NCI-H1417 (cell line): ENCODE data around the gene SLC6A12.
A peak's percentile ranks its signal among the peaks of the same experiment; 100 is the strongest.

ENCODE experiments used
- DNase-seq, 3 experiments: peaks; one replicate each; lab custom pipeline; 2025; lab: John Stamatoyannopoulos, UW

Gene SLC6A12

GRCh38 chr12:234891-235415 lies 21.0 kb upstream of the SLC6A12 start:
- DNase-seq, result no peak

GRCh38 chr12:234019-234418 lies 20.1 kb upstream of the SLC6A12 start:
- no peak for DNase-seq

GRCh38 chr12:233615-233968 lies 19.6 kb upstream of the SLC6A12 start:
- peak in 1 of 3 experiments; percentile 45 for DNase-seq

- DNase-seq, result peak in 1 of 3 experiments; percentile 18
Measured at GRCh38 chr12:232731-233614, 19.0 kb upstream of the SLC6A12 start.

- peak in 1 of 3 experiments; percentile 56 for DNase-seq
Measured at GRCh38 chr12:230925-231671, 17.1 kb upstream of the SLC6A12 start.

- DNase-seq, result no peak
Measured at GRCh38 chr12:229441-230191, 15.7 kb upstream of the SLC6A12 start.

GRCh38 chr12:228846-229200 lies 14.9 kb upstream of the SLC6A12 start:
- no peak for DNase-seq

GRCh38 chr12:227923-228845 lies 14.2 kb upstream of the SLC6A12 start:
- no peak for DNase-seq

GRCh38 chr12:227286-227915 lies 13.4 kb upstream of the SLC6A12 start:
- DNase-seq, result no peak

- DNase-seq, result no peak
Measured at GRCh38 chr12:226401-226800, 12.4 kb upstream of the SLC6A12 start.

GRCh38 chr12:225012-225411 lies 11.1 kb upstream of the SLC6A12 start:
- DNase-seq, result no peak

GRCh38 chr12:224330-224729 lies 10.4 kb upstream of the SLC6A12 start:
- no peak for DNase-seq

- no peak for DNase-seq
Measured at GRCh38 chr12:223841-224240, 9.9 kb upstream of the SLC6A12 start.

- DNase-seq, result no peak
Measured at GRCh38 chr12:221736-222135, 7.8 kb upstream of the SLC6A12 start.

- no peak for DNase-seq
Measured at GRCh38 chr12:220946-221550, 7.1 kb upstream of the SLC6A12 start.

- no peak for DNase-seq
Measured at GRCh38 chr12:220491-220890, 6.5 kb upstream of the SLC6A12 start.

GRCh38 chr12:219891-220352 lies 6.0 kb upstream of the SLC6A12 start:
- DNase-seq, result peak; percentile 22 to 75 (median 46)

GRCh38 chr12:218728-219590 lies 5.0 kb upstream of the SLC6A12 start:
- DNase-seq, result no peak

- no peak for DNase-seq
Measured at GRCh38 chr12:218221-218620, 4.3 kb upstream of the SLC6A12 start.
